IMR-90 (cell line): ENCODE measurements around the gene MSRB1. TPM values are rescaled to one million over a fixed set of nuclear protein-coding genes. Genes with fewer than 3 reads are reported as not detected.

ENCODE experiments used
- ATAC-seq: fragments of 200-7000 bp; cut with Tn5 transposase; 2 replicates; pipeline ENCODE4 v1.9.1; 2020; ENCODE audit warnings: low read depth, mild to moderate bottlenecking, moderate library complexity
- BruUV-seq: library from RNA; stranded (reverse); fragments of 400-500 nt; replicated peaks from 2 replicates; lab custom pipeline; 2021; lab: Mats Ljungman, UMichigan
- CTCF ChIA-PET: fragments of 300-600 bp; formaldehyde crosslinking; extraction: SDS; loops from one replicate; lab custom pipeline; 2021; ENCODE audit warnings: antibody characterized with exemption; lab: Yijun Ruan, JAX
- POLR2A ChIA-PET: fragments of 300-600 bp; sonication (Branson Sonifier 250); formaldehyde crosslinking; loops from one replicate; lab custom pipeline; 2022; ENCODE audit warnings: antibody characterized with exemption; ENCODE audit not compliant: unreplicated experiment; lab: Charles Lee
- DNase-seq: peaks from one replicate; pipeline ENCODE4 v3.0.0; 2013
- H2AFZ ChIP-seq: replicated peaks from 2 replicates; pipeline ENCODE3; 2013; ENCODE audit warnings: low read length, mild to moderate bottlenecking; ENCODE audit not compliant: poor library complexity
- H2AK5ac ChIP-seq: 2 replicates; pipeline ENCODE4 v1.6.1; 2013; ENCODE audit warnings: low read depth, low read length, inconsistent platforms
- H2AK9ac ChIP-seq: replicated peaks from 2 replicates; pipeline ENCODE3; 2013; ENCODE audit warnings: mild to moderate bottlenecking, low read depth, low read length, moderate library complexity; ENCODE audit not compliant: poor library complexity
- H2BK120ac ChIP-seq: 2 replicates; pipeline ENCODE4 v1.6.1; 2013; ENCODE audit warnings: low read depth, low read length, inconsistent platforms
- H2BK15ac ChIP-seq: 3 replicates; pipeline ENCODE4 v1.6.1; 2013; ENCODE audit warnings: low read depth, low read length, inconsistent platforms
- H2BK20ac ChIP-seq: 2 replicates; pipeline ENCODE4 v1.6.1; 2013; ENCODE audit warnings: low read depth, mild to moderate bottlenecking, inconsistent platforms, low read length, moderate library complexity
- H2BK5ac ChIP-seq: 2 replicates; pipeline ENCODE4 v1.6.1; 2013; ENCODE audit warnings: mild to moderate bottlenecking, low read depth, low read length, inconsistent platforms; ENCODE audit not compliant: poor library complexity, severe bottlenecking
- H3K14ac ChIP-seq: replicated peaks from 2 replicates; pipeline ENCODE4 v1.6.1; 2013; ENCODE audit warnings: low read depth, low read length, inconsistent platforms
- H3K18ac ChIP-seq: 2 replicates; pipeline ENCODE4 v1.6.1; 2013; ENCODE audit warnings: low read depth, low read length, control low read depth
- H3K23ac ChIP-seq: 2 replicates; pipeline ENCODE4 v1.6.1; 2013; ENCODE audit warnings: low read depth, low read length, inconsistent platforms
- H3K27ac ChIP-seq: 2 replicates; pipeline ENCODE4 v1.5.1; 2013; ENCODE audit warnings: mild to moderate bottlenecking, control low read depth, low read length; ENCODE audit not compliant: insufficient read depth
- H3K27me3 ChIP-seq: 2 replicates; pipeline ENCODE4 v1.6.1; 2013; ENCODE audit warnings: low read length; ENCODE audit not compliant: control insufficient read depth, insufficient read depth
- H3K36me3 ChIP-seq: 2 replicates; pipeline ENCODE4 v1.6.1; 2013; ENCODE audit warnings: low read length, mixed read lengths; ENCODE audit not compliant: control insufficient read depth, insufficient read depth
- H3K4ac ChIP-seq: 2 replicates; pipeline ENCODE4 v1.6.1; 2013; ENCODE audit warnings: low read depth, low read length, inconsistent platforms
- H3K4me1 ChIP-seq: 2 replicates; pipeline ENCODE4 v1.6.1; 2013; ENCODE audit warnings: low read length, mixed read lengths; ENCODE audit not compliant: control insufficient read depth, insufficient read depth
- H3K4me2 ChIP-seq: 2 replicates; pipeline ENCODE4 v1.6.1; 2013; ENCODE audit warnings: low read depth, mild to moderate bottlenecking, control low read depth, low read length, moderate library complexity
- H3K4me3 ChIP-seq: 2 replicates; pipeline ENCODE4 v1.5.1; 2013; ENCODE audit warnings: low read depth, mild to moderate bottlenecking, control low read depth, low read length, moderate library complexity; ENCODE audit not compliant: insufficient read depth
- H3K56ac ChIP-seq: 2 replicates; pipeline ENCODE4 v1.6.1; 2013; ENCODE audit warnings: low read length, inconsistent platforms; ENCODE audit not compliant: insufficient read depth; ENCODE audit errors: extremely low read depth
- H3K79me1 ChIP-seq, 2 experiments: 2 replicates each; pipeline ENCODE4 v1.6.1; 2013; ENCODE audit warnings: low read length in 2 of 2, inconsistent platforms in 1 of 2, low read depth in 1 of 2
- H3K9ac ChIP-seq: 2 replicates; pipeline ENCODE4 v1.6.1; 2013; ENCODE audit warnings: low read depth, low read length, control low read depth
- H3K9me1 ChIP-seq: 2 replicates; pipeline ENCODE4 v1.6.1; 2013; ENCODE audit warnings: low read length, inconsistent platforms; ENCODE audit not compliant: insufficient read depth
- H3K9me3 ChIP-seq: 2 replicates; pipeline ENCODE4 v1.6.1; 2013; ENCODE audit warnings: low read length; ENCODE audit not compliant: control insufficient read depth, insufficient read depth
- H4K20me1 ChIP-seq: 2 replicates; pipeline ENCODE4 v1.6.1; 2013; ENCODE audit warnings: low read length, inconsistent platforms; ENCODE audit not compliant: insufficient read depth
- H4K5ac ChIP-seq: 2 replicates; pipeline ENCODE4 v1.6.1; 2013; ENCODE audit warnings: mild to moderate bottlenecking, low read depth, low read length, control low read depth
- H4K8ac ChIP-seq, 2 experiments: 2 replicates each; pipeline ENCODE4 v1.6.1; 2013; ENCODE audit warnings: low read depth in 2 of 2, low read length in 2 of 2, control low read depth in 1 of 2, inconsistent platforms in 1 of 2
- H4K91ac ChIP-seq: 2 replicates; pipeline ENCODE4 v1.6.1; 2013; ENCODE audit warnings: low read depth, low read length, inconsistent platforms; ENCODE audit not compliant: insufficient read depth
- BHLHE40 ChIP-seq: fragments of 150-350 bp; IDR thresholded peaks from 2 replicates; pipeline ENCODE4 v1.6.1; 2016; ENCODE audit warnings: mild to moderate bottlenecking, low read depth, low read length
- WGBS, 2 experiments: methylation state at CpG; one replicate each; pipeline versions ENCODE4 v1.1.5 to v1.1.7; 2013; ENCODE audit warnings: missing lambda C conversion rate in 2 of 2; ENCODE audit not compliant: insufficient read length in 1 of 2; ENCODE audit errors: extremely low coverage in 2 of 2; 5-methylcytosine and 5-hydroxymethylcytosine counted together
- dilution Hi-C: fragments of 300-500 bp; cut with HindIII; formaldehyde crosslinking; loops from one replicate; pipeline ENCODE4 v1.14.3; 2018; ENCODE audit warnings: low sequenced_read_pairs; ENCODE audit not compliant: unreplicated experiment
- in situ Hi-C: fragments of 300-500 bp; cut with MboI; formaldehyde crosslinking; loops from 3 replicates; pipeline ENCODE4 v1.14.3; 2019; ENCODE audit warnings: low sequenced_read_pairs, inconsistent platforms, mixed read lengths
- intact Hi-C: fragments of 100-400 bp; cut with micrococcal nuclease; formaldehyde crosslinking; loops from 2 replicates; pipeline ENCODE4 v1.10.0; 2022
- polyA plus RNA-seq, 3 experiments: library from polyadenylated mRNA; depleted of rRNA; stranded (reverse); fragments of >200 nt; gene quantifications; 2 replicates each; pipeline ENCODE4 v1.2.3, GENCODE V29; 2012; ENCODE audit warnings: low replicate concordance in 1 of 3
- total RNA-seq: library from RNA; depleted of rRNA; stranded (reverse); fragments of >200 nt; gene quantifications from 2 replicates; pipeline ENCODE4 v1.2.3, GENCODE V29; 2012

MSRB1 gene
- total and polyA plus RNA-seq, 2 of the 4 experiments (the other 2 are of a cell fraction): 17.0 to 32.3 TPM

GRCh38 chr16:1945559-1946391, 2.8 kb upstream of the MSRB1 start:
- no peak overlapping the region for H3K14ac ChIP-seq
- POLR2A ChIA-PET: no interaction called here
- H3K18ac ChIP-seq: no peak overlapping the region
- no peak for DNase-seq
- 84% methylated on average over 3 of the region's 19 CpGs; no CpG with 5 or more reads in 1 of the 2 experiments for WGBS, 2 experiments
- H3K27me3 ChIP-seq: no peaks in the 10 kb centered on the region
- H3K9me1 ChIP-seq: no peaks in the 10 kb centered on the region
- no peak overlapping the region for H2BK120ac ChIP-seq
- H4K91ac ChIP-seq: no peak overlapping the region
- peak overlapping the region; percentile 58 for H2AFZ ChIP-seq
- no peak overlapping the region for H4K5ac ChIP-seq
- no peak overlapping the region for H3K9ac ChIP-seq
- no peak overlapping the region for H3K23ac ChIP-seq
- CTCF ChIA-PET: no interaction called here
- H2BK15ac ChIP-seq: no peak overlapping the region
- no peak overlapping the region for H3K4me2 ChIP-seq
- no TSS peak for BruUV-seq
- in situ Hi-C loops: no loop called here
- no peak overlapping the region for H4K8ac ChIP-seq
- no peak overlapping the region for H2BK20ac ChIP-seq
- H2AK5ac ChIP-seq: no peak overlapping the region
- peaks cover 5% of the 10 kb centered on the region; the same call in 1 of the 2 replicates for H3K4me1 ChIP-seq
- no peak for TF ChIP-seq BHLHE40
- no peak overlapping the region for H3K27ac ChIP-seq
- H2BK5ac ChIP-seq: no peak overlapping the region
- H3K79me1 ChIP-seq: peaks cover 9 to 13% of the 10 kb centered on the region in 2 experiments; a peak in 3 of 4 replicates
- no peak overlapping the region for H3K4ac ChIP-seq
- dilution Hi-C loops: no loop called here
- no peak for ATAC-seq
- intact Hi-C loops: no loop called here
- H3K56ac ChIP-seq: no peak overlapping the region
- no peaks in the 10 kb centered on the region for H4K20me1 ChIP-seq
- H3K4me3 ChIP-seq: no peak overlapping the region
- no peak overlapping the region for H2AK9ac ChIP-seq
- H3K9me3 ChIP-seq: no peaks in the 10 kb centered on the region
- peaks cover 1% of the 10 kb centered on the region; the same call in 1 of the 2 replicates for H3K36me3 ChIP-seq
